Diencephalon (tissue), 1 donor: ENCODE results near the gene SDC3. TPM values are rescaled to one million over a fixed set of nuclear protein-coding genes. Genes with fewer than 3 reads are reported as not detected.

Experiments used
- small RNA-seq: library from RNA; depleted of rRNA; stranded (forward); fragments of <200 nt; gene quantifications from one replicate; pipeline ENCODE3, GENCODE V24; 2014
- total RNA-seq: library from RNA; depleted of rRNA; stranded (reverse); fragments of >200 nt; gene quantifications from one replicate; pipeline ENCODE4 v1.2.3, GENCODE V29; 2014

Gene SDC3
- total RNA-seq: 187 TPM

GRCh38 chr1:30908696-30909364 lies at the start of gene SDC3:
TSS of gene SDC3 (minus strand) at chr1:30908758. CDS start at chr1:30908586, 172 bp downstream.

Small RNA genes lying within 50 kb of the gene (small RNA-seq; reads per million reads assigned to genes)
- gene RN7SKP91 (not detected), gene RN7SL371P (not detected)

Other genes with a start within 250 kb of the SDC3 start
- gene MATN1, start 185.2 kb downstream of the SDC3 start, total RNA-seq: 0.46 TPM
- 10.1 TPM for gene LAPTM5, start 151.0 kb downstream of the SDC3 start, total RNA-seq
- gene PUM1, start 157.0 kb upstream of the SDC3 start, total RNA-seq: 145 TPM